Measurements from ENCODE around the gene CALML5.

CALML5 gene

DNA sequence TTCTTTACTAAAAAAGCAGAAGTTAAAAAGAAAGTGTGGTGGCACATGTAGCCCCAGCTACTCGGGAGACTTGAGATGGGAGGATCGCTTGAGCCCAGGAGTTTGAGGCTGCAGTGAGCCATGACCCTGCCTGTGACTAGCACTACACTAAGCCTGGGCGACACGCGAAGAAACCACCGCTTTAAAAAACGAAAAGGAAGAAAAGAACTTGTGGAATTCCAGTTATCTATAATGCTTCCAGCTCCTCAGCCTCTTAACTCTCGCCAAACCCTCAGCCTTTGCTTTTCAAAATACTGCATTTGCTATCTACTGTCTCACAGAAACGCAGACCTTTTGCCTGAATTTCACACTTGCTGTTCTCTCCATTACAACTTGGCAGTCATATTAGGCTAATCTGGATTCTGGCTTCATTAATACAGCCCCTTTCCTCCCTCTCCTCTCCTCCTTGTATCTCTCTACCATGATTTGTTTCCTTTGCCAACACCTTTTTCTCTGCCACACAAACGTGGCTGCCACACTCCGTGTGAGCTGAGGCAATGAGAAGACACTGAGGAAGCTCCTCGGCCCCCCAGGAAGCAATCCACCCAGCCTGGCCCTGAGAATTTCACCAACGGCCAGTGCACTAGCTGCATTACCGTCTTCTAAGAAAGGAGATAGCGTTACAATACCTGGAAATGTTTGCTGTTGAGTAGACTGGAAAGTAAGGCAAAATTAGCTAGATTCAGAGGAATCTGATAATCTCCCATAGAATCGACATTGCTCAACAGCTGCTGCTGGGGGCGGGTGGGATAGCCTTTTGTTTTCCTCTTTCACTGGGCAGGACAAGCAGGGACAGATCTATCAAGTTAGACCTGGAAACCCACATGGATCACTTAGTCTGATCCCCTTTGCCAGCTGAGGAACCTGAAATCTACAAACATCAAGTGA is 37.2 kb downstream of the CALML5 start:
- no peak for DNase-seq (ENCODE audit: low spot score)

GRCh38 chr10:5461203-5461588 is 38.2 kb downstream of the CALML5 start:
- no peak for DNase-seq (ENCODE audit: low spot score)

DNA sequence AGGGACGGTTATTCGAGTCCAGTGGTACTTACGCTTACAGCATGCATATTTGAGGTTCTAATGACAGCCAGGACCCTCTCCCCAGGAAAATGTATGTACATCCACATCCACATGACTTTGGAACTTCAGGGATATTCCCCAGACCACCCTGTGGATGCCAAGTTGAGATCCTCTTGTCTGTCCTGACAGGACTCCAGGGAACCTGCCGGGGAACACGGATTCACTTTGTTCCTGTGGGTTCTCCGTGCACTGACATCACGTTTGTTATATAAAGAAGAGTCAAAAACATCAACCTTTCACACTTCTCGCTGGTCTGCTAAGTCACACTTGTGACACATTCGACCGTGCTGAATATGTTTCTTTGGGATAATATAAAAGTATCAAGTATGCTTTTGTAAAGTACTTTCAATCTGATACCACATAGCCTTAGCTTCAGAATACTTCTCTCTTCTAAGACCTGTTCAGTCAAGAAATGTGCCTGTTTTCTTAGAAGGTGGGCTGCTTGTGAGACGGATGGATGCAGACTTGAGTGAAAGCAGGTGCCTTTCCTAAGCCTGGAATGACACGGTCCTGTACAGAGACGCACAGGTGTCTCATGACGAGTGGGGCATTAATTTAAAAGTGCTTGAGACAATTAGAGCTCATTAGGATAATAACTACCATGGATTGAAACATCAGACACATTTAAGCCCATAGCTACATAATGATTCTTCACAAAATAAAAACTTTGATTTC is 38.7 kb downstream of the CALML5 start:
- no peak for DNase-seq (ENCODE audit: low spot score)

DNA sequence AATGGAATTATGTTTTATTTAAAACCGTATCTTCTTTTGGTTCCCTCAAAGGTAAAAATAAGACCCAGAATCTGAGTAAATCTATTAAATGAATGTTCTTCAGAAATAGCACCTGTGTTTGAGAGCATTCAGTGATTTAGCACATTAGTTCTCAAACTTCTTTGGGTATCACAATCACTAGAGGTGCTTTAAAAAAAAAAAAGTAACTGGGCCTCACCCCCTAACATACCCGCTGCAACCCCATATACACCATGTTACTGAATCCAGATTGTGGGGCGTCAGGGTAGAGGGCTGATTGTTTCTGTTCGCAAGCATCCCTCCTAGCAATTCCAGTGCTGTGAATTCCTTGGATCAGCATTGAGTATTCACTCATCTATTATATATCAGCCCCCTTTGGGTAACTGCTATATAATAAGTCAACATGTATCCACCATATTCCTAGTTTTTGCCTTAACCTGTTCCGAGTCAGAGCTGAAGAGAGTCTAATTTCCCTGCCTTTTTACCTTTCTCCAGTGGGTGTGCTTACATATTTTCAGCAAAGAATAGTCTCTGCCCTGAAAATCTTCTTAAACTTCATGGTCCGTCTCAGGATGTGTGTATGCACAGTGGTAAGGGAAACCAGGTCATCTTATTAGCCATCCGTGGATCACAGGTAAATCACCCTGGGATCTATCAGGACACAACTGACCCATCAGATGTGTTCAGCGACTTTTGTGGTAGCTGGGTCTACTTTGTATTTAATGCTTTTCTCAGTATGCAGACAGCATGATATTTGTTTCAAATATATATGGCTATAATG is 40.2 kb downstream of the CALML5 start:
- no peak for DNase-seq (ENCODE audit: low spot score)

DNA sequence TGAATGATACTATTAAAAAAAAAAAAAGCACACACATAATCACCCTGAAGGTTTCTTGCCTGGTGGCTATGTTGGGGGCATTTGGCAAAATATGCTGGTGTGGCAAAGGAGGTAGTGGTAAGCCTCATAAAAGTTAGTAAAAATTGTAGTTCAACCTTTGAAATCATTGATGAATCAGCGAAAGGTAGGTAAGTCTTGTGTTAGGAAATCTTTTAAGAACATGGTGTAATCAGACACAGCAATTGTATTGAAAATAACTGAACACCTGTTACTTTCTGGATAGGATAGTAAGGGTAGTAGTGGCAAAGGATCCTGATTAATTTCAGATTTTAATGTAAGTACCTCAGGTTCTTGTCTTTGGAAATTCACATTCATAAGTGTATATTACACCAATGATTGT is 40.9 kb downstream of the CALML5 start:
- DNase-seq (ENCODE audit: low spot score) = no peak

DNA sequence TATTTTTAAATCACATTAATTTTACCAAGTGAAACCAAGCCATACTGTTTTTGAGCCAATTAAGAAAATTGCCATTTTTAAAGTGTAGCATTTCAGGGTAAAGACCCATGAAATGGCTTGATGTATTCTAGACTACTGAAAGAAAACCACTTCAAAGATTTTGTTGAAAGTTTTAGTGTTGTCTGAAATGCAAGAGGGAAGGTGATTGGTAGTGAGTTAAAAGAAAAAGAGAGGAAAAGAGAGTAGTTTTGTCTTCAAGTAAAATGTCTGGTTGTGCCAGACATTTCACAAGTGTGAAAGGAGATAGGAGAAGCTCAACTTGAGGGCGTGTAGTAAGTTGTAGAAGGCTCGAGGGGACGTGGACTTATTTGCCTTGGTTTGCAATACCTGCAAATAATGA is 41.6 kb downstream of the CALML5 start:
- no peak for DNase-seq (ENCODE audit: low spot score)

DNA sequence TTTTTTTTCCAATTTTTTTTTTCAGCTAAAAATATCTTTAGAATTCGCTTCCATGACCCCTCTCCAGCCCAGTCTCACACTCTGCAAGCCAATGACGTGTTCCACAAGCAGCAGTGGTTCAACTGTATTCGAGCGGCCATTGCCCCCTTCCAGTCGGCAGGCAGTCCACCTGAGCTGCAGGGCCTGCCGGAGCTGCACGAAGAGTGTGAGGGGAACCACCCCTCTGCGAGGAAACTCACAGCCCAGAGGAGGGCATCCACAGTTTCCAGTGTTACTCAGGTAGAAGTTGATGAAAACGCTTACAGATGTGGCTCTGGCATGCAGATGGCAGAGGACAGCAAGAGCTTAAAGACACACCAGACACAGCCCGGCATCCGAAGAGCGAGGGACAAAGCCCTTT is 42.8 kb downstream of the CALML5 start:
- no peak for DNase-seq (ENCODE audit: low spot score)

DNA sequence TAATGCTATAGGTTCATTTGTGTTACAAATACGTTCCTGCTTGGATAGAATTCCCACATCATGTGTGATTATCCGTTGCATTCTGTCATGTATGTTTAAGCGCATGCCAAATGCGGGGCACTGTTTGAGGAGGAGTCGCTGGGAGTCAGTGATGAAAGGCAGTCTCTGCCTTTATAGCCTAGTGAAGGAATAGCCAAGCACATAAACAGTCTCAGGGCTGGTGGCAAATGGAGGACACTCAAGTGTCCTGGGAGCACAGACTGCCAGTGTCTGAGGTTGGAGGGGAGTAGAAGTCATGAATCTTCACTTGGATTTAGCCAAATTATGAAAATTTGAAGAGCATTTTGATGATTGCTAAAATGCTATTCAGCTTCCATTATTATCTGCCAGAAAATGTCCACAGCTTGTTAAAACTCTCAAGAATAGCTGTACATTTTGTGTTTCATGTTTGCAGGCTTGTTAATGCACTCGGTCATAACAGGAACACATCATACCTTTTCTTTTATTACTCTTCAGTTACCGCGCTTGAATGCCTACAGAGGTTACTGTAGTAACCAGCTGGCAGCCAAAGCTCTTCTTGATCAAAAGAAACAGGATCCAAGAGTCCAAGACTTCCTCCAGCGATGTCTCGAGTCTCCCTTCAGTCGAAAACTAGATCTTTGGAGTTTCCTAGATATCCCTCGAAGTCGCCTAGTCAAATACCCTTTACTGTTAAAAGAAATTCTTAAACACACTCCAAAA is 45.5 kb downstream of the CALML5 start:
- no peak for DNase-seq (ENCODE audit: low spot score)

DNA sequence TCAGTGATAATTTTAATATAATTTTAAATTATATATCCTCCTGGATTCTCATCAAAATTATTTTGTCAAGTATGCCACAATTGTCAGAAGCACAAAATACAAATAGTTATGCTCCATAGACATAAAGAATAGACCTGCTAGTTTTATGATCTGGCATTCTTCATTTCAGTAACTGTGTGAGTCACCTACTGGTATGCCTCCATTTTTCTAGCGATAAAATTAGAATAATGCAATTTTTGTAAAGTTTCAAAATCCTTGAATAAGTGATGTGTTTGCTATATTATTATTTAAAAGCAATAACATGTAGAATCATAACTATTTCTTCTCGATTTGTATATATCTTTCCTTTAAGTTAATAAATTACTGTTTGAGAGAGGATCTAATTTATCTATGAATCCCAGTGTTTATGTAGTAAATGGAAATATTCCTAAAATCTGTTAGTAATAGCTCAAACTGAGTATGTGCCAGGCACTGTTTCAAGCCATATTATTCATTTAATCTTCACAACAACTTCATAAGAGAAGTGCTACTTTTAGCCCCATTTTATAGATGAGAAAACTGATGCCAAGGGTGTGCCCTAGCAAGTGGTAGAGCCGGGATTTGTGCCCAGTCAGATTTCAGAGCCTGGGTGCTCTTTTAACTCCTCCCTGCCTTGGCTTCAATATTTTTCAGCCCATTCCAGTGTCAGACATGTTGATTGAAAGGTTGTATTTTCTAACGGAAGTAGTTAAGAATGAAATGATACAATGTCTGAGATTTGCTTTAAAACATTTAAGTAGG is 48.6 kb downstream of the CALML5 start:
- DNase-seq (ENCODE audit: low spot score) = no peak

- peak; percentile 75 for DNase-seq (ENCODE audit: low spot score)
These were observed 49.5 kb downstream of the CALML5 start for GRCh38 chr10:5449823-5450222.

DNA sequence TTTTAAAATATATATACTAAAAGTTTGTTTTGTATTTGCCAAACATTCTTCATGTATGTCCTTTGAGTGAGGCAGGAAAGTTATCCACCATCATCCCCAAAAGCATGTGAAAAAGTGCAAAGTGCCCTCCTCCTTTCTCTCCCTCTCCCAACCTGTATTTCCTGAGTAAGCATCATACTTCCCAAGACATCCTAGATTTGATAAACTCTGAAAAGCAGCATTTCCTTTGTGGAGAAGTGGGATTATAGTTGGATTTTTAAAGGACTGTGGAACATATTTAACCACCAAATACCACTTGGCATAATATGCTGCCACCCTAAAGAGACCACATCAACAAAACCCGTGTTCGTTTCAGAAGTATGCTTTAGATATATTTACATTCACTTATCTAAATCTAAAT is 50.1 kb downstream of the CALML5 start:
- DNase-seq (ENCODE audit: low spot score) = no peak
